Stimulated activated CD4-positive, alpha-beta T cell treated with anti-CD3 and anti-CD28 coated beads, Interleukin-2, amount 100 ng/mL, for 24 hours (primary cell): ENCODE measurements around the gene EIF4G2.
"Not testable (repeated sequence)": the region's sequence is repeated elsewhere in the genome, so short reads cannot be mapped to it uniquely, and the experiment has no call there.

Experiments used
- DNase-seq, 2 donors: peaks; one replicate each; pipeline ENCODE4 v3.0.0-alpha.2; 2020

EIF4G2 gene

DNA sequence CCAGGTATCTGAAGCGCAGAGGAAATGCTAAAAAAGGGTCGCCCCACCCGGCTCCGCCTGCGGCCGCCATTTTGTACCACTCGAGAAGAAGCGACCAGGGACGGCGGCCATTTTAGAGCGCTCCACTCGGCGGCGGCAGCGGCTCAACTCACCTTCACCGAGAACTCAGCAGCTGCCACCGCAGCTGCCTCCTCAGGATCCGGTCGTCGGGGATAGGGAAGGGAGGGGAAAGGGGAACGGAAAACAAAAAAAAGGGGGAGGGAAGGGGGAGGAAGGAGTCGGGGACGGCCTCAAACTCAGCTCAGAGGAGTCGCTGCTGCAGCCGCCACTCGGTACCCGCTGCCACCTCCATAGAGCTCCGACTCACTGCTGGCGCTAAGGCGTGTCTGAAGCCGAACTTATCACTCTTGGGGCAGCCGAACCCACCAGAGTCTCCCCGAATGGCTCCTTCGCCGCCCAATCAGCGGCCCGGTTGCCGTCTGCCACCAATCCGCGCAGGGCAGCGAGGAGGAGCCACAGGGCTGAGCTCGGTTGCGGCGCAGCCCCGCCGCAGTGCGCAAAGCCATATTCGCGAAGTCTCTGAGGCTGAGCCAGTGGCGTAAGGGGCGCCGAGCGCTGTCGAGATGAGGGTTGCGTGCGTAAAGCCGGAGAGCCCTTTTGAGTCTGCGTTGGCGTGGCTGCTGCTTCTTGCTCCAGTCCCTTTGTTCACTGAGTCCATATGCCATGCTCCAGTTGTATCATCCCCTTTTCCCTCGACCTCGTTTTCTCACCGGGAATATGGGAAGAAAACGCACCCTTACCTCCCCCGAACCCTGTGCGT lies at the start of gene EIF4G2:
Gene EIF4G2 (minus strand): TSS at position 374 of the 820 bp plus-strand sequence.
- peak; percentile 97 for DNase-seq

- peak; percentile 94 to 95 for DNase-seq
Observed at GRCh38 chr11:10857709-10858438, 49.1 kb upstream of the EIF4G2 start, which contains the start of gene ZBED5. Gene ZBED5, minus strand, starts transcription at chr11:10858053. Its CDS starts 3,108 bp downstream, at chr11:10854945.

DNA sequence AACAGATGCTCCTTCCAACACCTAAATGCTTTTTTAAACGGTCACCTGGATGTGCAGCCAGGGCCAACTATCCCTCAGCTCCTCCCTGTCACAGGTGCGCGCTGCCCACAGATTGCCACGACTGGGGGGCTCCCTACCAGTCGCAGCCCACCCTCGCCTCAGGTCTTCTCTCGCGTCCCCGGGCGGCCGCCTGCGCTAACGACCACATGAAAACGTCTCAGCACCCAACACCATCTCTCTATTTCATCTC lies 48.7 kb upstream of the EIF4G2 start:
- DNase-seq: peak in 1 of 2 donors; percentile 34

DNA sequence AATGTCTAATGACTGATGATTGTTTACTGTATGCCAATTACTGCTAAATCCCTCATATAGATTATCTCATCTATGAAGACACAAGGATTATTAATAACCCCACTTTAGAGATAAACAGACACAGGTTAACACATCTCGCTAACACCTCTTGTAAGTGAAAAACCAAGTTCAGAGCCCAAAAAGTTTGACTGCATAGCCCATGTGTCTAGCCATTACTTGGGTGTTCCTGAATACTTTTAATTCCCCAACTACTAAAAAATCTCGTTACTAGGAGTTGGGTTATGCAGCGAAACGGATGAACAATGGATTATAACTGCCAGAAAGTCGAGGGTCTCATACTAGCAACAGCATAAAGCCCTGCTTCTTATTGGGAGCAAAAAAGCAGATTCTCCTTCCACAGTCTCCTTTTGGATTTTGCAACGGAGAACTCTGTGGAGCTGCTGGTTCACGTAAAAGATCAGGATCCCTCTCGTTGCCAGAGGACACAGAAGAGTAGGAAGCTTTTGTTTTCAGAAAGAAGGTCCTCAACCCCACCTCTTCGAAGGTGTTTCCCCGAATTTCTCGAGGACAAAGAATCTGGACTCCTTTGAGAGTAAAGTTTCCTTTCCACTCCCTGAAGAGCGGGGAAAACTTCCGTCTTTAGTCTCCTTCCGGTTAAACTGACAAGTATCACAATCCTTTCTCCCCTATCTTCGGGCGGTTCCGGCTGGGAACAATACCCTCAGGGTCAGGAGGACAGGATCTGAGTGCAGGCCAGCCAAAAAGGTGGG lies 48.1 kb upstream of the EIF4G2 start:
- no peak for DNase-seq

DNA sequence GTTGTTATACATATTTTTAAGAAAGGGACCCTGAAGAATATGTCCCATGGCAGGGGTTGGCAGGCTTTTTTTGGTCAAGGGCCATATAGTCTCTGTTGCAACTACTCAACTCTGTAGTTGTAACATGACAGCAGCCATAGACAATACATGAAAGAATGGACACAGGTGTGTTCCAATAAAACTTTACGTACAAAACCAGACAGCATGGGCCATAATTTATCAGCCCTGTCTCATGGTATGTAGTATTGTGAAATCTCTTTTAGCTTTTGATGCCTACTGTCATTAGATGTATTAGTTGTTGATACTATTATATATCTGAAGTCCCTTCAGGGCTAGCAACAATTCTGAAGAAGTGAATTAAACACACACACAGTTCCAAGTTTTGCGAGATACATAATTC lies 46.6 kb upstream of the EIF4G2 start:
- DNase-seq: no peak

DNA sequence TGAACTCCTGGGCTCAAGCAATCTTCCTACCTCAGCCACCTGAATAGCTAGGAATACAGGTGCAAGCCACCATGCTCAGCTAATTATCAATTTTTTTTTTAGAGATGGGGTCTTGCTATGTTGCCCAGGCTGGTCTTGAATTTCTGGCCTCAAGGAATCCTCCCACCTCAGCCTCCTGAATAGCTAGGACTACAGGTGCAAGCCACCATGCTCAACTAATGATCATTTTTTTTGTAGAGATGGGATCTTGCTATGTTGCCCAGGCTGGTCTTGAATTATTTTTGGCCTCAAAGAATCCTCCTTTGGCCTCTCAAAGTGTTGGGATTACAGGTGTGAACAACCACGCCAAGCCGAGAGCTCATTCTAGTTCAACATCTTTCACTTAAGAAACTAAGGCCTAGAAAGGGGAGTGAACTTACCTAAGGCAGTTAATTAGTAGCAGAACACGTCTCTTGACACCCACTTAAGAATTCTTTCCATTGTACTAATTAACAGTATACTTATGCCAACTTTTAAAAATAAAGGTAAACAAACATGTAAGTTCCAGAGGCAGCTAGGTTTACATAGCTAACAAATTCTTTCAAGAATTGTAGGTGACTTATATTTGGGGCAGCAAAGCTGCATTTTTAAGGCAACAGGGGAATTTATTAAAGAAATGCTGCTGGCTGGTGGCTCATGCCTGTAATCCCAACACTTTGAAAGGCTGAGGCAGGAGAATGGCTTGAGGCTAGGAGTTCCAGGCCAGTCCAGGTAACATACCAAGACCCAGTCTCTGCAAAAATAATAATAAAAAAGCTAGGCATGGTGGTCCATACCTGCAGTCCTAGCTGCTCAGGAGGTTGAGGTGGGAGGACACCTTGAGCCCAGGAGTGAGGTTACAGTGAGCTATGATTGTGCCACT lies 39.5 kb upstream of the EIF4G2 start:
- DNase-seq: no peak

- DNase-seq: no peak
Observed at GRCh38 chr11:10846660-10847059, 37.9 kb upstream of the EIF4G2 start.

DNA sequence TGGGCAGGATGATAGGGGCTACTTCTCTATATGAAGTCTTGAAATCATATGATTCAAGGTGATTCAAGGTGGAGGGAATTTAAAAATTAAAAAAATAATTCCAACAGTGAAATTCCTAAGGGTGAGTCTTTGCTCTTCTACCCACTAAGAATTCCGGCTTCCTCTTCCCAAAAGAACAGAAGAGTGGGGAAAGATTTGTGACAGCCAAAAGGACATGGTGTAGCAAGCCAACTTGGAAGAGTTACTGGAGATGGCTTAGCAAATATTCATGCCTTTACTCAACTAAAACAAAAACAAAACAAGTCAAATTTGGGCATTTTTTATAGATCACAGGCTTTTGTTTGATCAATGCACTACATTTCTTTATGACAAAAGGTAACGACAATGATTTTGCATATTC lies 36.9 kb upstream of the EIF4G2 start:
- no peak for DNase-seq

DNA sequence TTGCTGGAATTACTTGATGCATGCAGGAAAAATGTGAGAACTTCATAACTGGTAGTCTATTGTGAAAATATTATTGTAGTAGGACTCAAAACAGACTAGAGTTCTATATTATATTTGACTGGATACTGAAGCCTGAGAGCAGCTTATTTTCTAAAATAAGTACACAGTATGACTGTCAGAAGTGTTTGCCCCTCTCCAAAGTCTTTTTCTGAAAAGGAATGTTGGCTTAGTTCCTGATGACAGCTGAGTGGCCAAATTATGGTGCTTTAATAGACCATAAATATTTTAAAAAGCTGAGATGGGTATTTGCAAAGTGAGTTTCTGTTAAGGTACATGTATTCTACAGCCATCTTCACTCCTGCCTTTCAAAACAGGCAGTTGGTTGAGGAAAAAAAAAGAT lies 36.1 kb upstream of the EIF4G2 start:
- no peak for DNase-seq

DNA sequence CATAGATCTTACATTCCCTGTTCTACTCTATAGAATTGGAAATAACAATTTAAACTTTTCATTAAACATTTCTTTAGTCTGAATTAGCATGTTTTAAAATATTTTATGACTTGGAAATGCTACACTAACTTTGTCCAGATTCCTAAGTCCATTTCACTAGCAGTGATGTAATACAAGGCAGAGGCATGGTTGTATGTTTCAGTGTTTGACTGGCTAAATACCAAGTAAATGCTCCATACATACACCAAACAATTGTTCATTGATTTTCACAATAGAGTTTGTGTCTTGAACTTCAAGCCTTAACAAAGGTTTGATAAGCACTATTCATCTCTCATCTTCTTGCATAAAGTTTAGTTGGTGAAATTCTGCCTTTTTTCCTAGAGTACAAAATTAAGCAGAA lies 35.6 kb upstream of the EIF4G2 start:
- DNase-seq: no peak

DNA sequence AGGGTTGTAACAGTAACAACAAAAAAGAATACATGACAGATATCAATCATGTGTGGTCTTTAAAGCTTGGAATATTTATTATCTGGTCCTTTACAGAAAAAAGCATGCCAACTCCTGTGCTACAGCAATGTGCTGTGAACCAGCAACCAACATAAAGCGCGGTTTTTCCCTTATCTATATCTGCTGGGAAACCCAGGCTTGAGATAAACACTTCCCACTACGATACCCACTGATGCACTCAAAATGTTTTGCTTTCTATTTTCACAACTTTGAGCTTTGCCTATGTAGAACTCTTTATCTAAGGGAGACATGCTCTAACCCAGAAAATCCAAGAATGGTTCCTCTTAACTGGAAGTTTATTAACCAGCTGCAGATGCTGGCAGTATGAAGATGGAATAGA lies 30.2 kb upstream of the EIF4G2 start:
- no peak for DNase-seq

DNA sequence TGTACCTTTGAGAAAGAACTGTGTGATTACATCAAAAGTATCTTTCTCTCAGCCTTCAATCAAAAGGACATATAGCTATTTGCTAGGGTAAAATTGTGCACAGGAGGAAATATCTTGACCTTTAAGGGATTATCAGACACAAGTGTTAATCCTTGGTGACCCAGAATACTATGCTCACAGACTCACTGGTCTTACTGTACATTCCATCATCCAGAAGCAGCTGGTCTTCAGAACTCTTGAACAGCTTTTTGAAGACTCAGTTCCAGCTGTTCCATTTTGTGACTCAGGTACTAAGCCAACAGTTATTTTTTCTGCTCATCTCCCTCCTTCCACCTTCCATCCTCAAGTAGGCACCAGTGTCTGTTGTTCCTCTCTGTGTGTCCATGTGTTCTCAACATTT lies 29.4 kb upstream of the EIF4G2 start:
- no peak for DNase-seq

DNA sequence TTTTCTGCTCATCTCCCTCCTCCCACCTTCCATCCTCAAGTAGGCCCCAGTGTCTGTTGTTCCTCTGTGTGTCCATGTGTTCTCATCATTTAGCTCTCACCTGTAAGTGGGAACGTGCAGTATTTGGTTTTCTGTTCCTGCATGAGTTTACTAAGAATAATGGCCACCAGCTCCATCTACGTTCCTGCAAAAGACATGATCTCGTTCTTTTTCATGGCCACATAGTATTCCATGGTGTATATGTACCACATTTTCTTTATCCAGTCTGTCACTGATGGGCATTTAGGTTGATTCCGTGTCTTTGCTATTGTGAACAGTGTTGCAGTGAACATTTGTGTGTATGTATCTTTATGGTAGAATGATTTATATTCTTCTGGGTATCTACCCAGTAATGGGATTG lies 28.2 kb upstream of the EIF4G2 start:
- DNase-seq: not testable (repeated sequence)

- DNase-seq: no peak
Observed at GRCh38 chr11:10829139-10829538, 20.4 kb upstream of the EIF4G2 start.

DNA sequence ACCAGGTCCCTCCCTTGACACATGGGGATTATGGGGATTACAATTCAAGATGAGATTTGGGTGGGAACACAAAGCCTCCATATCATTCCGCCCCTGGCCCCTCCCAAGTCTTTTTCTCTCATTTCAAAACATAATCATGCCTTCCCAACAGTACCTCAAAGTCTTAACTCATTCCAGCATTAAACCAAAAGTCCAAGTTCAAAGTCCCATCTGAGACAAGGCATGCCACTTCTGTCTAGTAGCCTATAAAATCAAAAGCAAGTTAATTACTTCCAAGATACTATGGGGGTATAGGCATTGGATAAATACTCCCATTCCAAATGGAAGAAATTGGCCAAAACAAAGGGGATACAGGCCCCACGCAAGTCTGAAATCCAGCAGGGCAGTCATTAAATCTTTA lies 19.7 kb upstream of the EIF4G2 start:
- DNase-seq: no peak

GRCh38 chr11:10824888-10825287 lies 16.2 kb upstream of the EIF4G2 start:
- no peak for DNase-seq

- no peak for DNase-seq
Observed at GRCh38 chr11:10823152-10823579, 14.4 kb upstream of the EIF4G2 start.

GRCh38 chr11:10822491-10822890 lies 13.8 kb upstream of the EIF4G2 start:
- DNase-seq: not testable (repeated sequence)

- DNase-seq: no peak
Observed at GRCh38 chr11:10818594-10818993, 9.9 kb upstream of the EIF4G2 start.

DNA sequence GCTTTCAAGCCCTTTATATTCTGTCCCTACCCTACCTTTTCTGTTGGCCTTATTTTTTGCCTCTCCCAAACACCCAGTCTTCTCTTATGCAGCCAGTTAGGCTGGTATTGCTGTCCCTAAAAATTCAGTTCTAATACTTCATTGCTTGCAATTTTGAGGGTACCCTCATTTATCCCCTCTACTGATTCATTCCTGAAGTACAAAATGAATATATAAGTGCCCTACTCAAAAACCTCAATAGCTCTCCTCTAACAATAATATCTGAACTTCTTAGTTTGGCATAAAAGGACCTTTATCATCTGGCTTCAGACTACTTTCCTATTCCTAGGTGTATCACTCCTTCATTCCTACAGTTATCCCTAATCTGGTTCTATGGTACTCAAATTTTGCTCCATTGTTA lies 5.2 kb upstream of the EIF4G2 start:
- DNase-seq: no peak

DNA sequence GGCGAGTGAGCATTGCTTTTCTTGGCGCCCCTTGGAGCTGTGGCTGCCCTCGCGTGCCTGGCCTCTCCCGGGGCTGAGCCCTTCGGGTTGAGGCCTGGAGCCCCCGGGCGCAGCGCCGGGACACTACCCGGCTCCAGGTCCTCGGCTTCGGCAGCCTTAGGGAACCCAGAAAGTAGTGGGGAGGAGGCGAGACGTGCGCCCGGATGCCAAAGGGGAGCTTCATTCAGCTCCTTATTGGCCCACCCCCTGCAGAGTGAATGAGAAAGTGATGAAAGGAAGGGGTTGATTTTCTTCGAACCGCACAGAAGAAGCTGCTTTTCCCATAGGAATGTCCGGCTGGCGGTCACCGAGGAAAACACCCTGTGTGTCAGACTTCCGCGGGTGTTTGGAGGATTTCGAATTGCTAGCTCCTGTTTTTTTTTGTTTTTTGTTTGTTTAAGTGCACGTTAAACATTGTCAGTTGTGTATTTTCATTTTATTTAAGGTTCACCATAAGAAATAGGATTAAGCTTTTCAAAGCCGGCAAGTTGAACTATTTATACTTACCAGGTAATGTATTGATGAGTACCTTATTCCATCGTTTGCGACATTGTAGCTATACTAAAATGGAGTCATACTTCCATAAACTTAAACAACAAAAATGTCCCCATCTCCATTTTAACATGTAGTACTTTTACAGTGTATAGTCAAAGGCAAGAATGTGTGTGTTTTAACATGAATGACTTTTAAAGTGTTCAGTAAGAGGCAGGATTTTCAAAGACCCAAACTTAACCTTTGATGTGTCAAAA lies 841 bp upstream of the EIF4G2 start:
- peak; percentile 51 to 59 for DNase-seq

- DNase-seq: no peak
Observed at GRCh38 chr11:10808235-10808552, 532 bp downstream of the EIF4G2 start.
